SIG-M5 (cell line): Measurements from ENCODE around the gene PKN2.

Source experiments
- DNase-seq: peaks from one replicate; lab custom pipeline; 2025; lab: John Stamatoyannopoulos, UW

The PKN2 gene

GRCh38 chr1:88735382-88735781 lies 51.3 kb downstream of the PKN2 start:
- DNase-seq = no peak

- no peak for DNase-seq
These were observed 51.8 kb downstream of the PKN2 start for GRCh38 chr1:88735909-88736308.

- no peak for DNase-seq
These were observed 52.7 kb downstream of the PKN2 start for GRCh38 chr1:88736633-88737248.

GRCh38 chr1:88737338-88737927 lies 53.4 kb downstream of the PKN2 start:
- no peak for DNase-seq

- no peak for DNase-seq
These were observed 56.7 kb downstream of the PKN2 start for GRCh38 chr1:88740784-88741183.

GRCh38 chr1:88741413-88741812 lies 57.3 kb downstream of the PKN2 start:
- DNase-seq = no peak

GRCh38 chr1:88742531-88742930 lies 58.5 kb downstream of the PKN2 start:
- no peak for DNase-seq

GRCh38 chr1:88744142-88744541 lies 60.1 kb downstream of the PKN2 start:
- no peak for DNase-seq

GRCh38 chr1:88746916-88747315 lies 62.8 kb downstream of the PKN2 start:
- DNase-seq = no peak

- no peak for DNase-seq
These were observed 67.6 kb downstream of the PKN2 start for GRCh38 chr1:88751714-88752113.

- no peak for DNase-seq
These were observed 69.4 kb downstream of the PKN2 start for GRCh38 chr1:88753506-88753905.

- no peak for DNase-seq
These were observed 79.8 kb downstream of the PKN2 start for GRCh38 chr1:88763649-88764406.

- no peak for DNase-seq
These were observed 84.1 kb downstream of the PKN2 start for GRCh38 chr1:88768187-88768586.

- no peak for DNase-seq
These were observed 84.7 kb downstream of the PKN2 start for GRCh38 chr1:88768816-88769215.

GRCh38 chr1:88773540-88774150 lies 89.6 kb downstream of the PKN2 start:
- DNase-seq = no peak

GRCh38 chr1:88774151-88774556 lies 90.1 kb downstream of the PKN2 start:
- no peak for DNase-seq

- DNase-seq = no peak
These were observed 93.6 kb downstream of the PKN2 start for GRCh38 chr1:88777604-88778149.

- no peak for DNase-seq
These were observed 95.8 kb downstream of the PKN2 start for GRCh38 chr1:88779880-88780279.

- no peak for DNase-seq
These were observed 96.4 kb downstream of the PKN2 start for GRCh38 chr1:88780485-88780884.

- DNase-seq = no peak
These were observed 99.1 kb downstream of the PKN2 start for GRCh38 chr1:88783145-88783544.

- DNase-seq = no peak
These were observed 100.5 kb downstream of the PKN2 start for GRCh38 chr1:88784551-88784950.

GRCh38 chr1:88787023-88787903 lies 103.2 kb downstream of the PKN2 start:
- no peak for DNase-seq
